Measurements from ENCODE around the gene ABLIM2.

ABLIM2 gene

DNA sequence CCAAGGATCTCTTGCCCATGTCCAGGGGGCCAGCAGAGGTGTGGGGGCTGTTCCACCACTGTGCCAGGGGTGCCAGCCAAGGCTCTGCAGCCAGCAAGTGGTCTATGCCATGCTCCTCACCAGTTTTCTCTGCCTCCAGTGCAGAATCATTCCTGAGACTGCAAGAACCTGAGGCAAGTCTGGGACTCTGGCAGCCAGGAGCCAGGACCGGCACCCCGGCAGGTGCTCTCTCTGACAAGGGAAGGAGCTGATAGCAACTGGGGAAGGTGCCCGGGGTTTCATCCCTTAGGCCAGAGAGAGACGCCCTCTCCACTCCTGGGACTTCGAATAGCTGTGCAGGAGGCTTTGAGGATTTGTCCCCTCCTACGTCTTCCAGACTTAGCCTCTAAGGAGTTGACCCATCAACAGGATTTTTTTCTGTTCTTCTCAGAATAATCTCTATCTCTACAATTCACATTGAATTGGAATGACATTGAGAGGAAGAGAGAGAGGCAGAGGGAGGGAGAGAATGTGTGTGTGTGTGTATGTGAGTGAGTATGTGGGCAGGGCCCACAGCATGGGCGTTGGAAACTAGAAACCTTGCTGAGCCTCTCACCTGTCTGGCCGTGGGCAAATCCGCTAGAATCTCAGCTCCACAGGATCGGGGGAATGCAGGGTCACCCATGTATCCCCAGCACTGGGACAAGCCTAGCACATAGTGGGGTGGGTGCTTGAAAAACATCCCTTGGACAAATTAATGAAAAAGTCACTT is 144.5 kb downstream of the ABLIM2 start:
- Mint-ChIP-seq H3K27me3 (peaks cover 10% of the 10 kb centered on the region), H3K36me3 (ENCODE audit: insufficient read depth) (no peaks in the 10 kb centered on the region), H3K4me1 (no peaks in the 10 kb centered on the region), H3K9me3 (no peaks in the 10 kb centered on the region), H3K4me3 (no peak overlapping the region), H3K27ac (ENCODE audit: low read depth) (no peak overlapping the region)
- no peak for ATAC-seq (replicated peaks; ENCODE audit: extremely low read depth, poor library complexity, severe bottlenecking)
- no peak for DNase-seq (ENCODE audit: low spot score in 2 of 2)

DNA sequence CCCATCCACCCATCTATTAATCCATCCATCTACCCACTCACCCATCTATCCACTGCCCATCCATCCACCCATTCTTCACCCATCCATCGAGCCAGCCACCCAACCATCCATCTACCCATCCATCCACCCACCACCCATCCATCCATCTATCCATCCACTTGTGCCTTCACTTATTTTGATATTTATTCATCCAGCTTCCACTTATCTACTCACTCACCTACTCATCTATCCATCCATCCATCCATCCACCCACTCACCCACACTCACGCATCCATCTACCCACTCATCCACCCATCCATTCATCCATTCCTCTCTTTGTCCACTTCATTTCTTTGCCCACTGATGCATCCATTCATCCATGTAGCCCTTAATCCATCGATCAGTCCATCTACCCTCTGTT is 146.1 kb downstream of the ABLIM2 start:
- no peak for DNase-seq (ENCODE audit: low spot score in 2 of 2)
- no peak overlapping the region for H3K27ac Mint-ChIP-seq (ENCODE audit: low read depth)
- H3K27me3 Mint-ChIP-seq, result no peaks in the 10 kb centered on the region
- no peaks in the 10 kb centered on the region for H3K36me3 Mint-ChIP-seq (ENCODE audit: insufficient read depth)
- no peak for ATAC-seq (replicated peaks; ENCODE audit: extremely low read depth, poor library complexity, severe bottlenecking)
- H3K9me3 Mint-ChIP-seq, result no peaks in the 10 kb centered on the region
- H3K4me3 Mint-ChIP-seq, result no peak overlapping the region
- no peaks in the 10 kb centered on the region for H3K4me1 Mint-ChIP-seq

DNA sequence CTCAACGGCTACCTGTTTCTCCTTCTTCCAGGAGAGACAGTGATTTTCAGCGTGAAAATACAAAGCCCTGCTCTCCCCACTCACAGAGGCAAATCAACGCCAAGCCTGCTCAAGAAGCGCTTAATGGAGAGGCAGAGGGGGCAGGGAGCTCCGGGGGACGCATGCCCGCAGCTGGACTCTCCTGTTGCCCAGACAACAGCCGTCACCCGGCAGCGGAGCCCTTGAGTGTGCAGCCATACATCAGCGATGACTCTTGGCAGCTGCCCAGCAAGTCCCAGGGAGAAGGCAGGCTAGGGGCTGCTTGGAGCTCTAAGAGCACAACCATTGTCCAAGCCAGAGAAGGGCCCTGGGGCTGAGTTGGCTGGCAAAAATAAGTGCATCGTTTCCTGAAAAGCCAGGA is 148.0 kb downstream of the ABLIM2 start:
- DNase-seq (ENCODE audit: low spot score in 2 of 2), result no peak
- ATAC-seq (replicated peaks; ENCODE audit: extremely low read depth, poor library complexity, severe bottlenecking), result no peak
- Mint-ChIP-seq H3K4me3 (no peak overlapping the region), H3K9me3 (no peaks in the 10 kb centered on the region), H3K27me3 (no peaks in the 10 kb centered on the region), H3K27ac (ENCODE audit: low read depth) (no peak overlapping the region), H3K4me1 (no peaks in the 10 kb centered on the region), H3K36me3 (ENCODE audit: insufficient read depth) (no peaks in the 10 kb centered on the region)

DNA sequence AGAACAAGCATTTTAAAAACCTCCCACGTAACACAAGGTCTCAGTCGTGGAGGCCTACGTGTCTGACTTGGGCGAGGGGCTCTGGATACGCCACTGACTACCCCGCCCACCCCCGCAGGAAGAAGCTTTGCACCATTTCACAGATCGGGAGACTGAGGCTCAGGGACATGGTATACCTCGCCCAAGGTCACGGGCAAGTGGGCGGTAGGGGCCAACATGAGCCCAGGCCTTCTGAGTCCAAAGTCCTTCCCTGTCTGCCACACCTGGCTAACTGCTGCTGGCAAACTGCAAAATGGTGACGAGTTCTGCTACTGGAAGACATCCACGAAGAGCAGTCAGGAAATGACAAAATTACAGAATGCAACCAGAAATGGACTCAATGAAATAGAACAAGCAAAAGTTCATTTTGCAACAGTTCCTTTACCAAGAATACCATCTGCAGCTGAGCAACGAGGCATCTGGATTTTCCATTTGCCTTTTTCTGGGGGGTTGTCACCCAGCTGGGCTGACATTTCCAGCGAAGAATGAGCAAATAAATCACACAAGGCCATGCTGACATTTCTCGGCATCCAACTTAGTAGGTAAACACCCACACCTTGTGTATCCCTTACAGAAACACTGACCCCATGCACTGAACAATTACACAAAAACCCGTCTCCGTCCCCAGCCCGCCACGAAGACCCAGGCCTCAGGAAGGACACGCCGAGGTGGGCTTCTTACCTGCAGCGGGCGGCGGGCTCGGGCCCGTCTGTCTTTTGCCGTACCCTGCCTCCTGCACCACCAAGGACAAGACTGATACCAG is 148.7 kb downstream of the ABLIM2 start:
- DNase-seq (ENCODE audit: low spot score in 2 of 2), result no peak
- Mint-ChIP-seq H3K4me1 (no peaks in the 10 kb centered on the region), H3K27me3 (peaks cover 7% of the 10 kb centered on the region), H3K4me3 (no peak overlapping the region), H3K36me3 (ENCODE audit: insufficient read depth) (no peaks in the 10 kb centered on the region), H3K27ac (ENCODE audit: low read depth) (no peak overlapping the region), H3K9me3 (no peaks in the 10 kb centered on the region)
- ATAC-seq (replicated peaks; ENCODE audit: extremely low read depth, poor library complexity, severe bottlenecking), result no peak

DNA sequence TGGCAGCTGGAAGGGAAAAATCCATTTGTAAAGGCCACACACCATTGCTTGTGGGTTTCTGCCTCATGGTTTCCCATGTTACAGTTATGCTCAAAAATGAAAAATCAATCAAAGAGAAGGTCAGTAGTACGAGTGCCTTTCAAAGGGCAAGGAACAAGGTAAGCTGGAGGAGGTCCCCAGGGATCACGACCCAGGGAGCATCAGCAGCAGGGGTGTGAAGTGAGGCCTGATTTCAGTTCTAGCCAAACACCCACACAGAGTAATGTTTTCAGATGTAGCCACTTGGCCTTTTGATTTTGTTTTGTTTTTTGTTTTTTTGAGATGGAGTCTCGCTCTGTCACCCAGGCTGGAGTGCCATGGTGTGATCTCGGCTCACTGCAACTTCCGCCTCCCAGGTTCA is 149.5 kb downstream of the ABLIM2 start:
- DNase-seq (ENCODE audit: low spot score in 2 of 2), result no peak
- Mint-ChIP-seq H3K27me3 (peaks cover 12% of the 10 kb centered on the region), H3K4me1 (no peaks in the 10 kb centered on the region), H3K9me3 (no peaks in the 10 kb centered on the region), H3K27ac (ENCODE audit: low read depth) (no peak overlapping the region), H3K4me3 (no peak overlapping the region), H3K36me3 (ENCODE audit: insufficient read depth) (no peaks in the 10 kb centered on the region)
- ATAC-seq (replicated peaks; ENCODE audit: extremely low read depth, poor library complexity, severe bottlenecking), result no peak

DNA sequence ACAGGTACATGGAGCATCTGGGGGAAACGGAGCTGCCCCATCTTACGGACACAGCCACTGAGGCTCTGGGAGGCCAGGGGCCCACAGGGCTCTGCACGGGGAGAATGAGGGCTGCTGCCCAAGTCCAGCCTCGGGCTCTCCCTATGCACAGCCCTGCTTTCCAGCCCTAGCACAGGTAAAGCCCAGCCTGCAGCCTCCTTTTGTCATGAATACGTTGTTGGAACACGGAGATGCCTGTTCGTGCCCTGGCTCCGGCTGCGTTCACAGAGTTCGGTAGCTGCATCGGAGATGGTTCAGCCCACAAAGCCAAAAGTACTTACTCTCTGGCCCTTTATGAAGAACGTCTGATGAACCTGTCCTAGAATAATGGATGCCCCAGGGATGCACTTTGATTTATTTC is 150.2 kb downstream of the ABLIM2 start:
- H3K4me1 Mint-ChIP-seq, result no peaks in the 10 kb centered on the region
- peaks cover 1% of the 10 kb centered on the region for H3K36me3 Mint-ChIP-seq (ENCODE audit: insufficient read depth)
- H3K27me3 Mint-ChIP-seq, result peaks cover 12% of the 10 kb centered on the region
- no peak for ATAC-seq (replicated peaks; ENCODE audit: extremely low read depth, poor library complexity, severe bottlenecking)
- no peaks in the 10 kb centered on the region for H3K9me3 Mint-ChIP-seq
- no peak overlapping the region for H3K4me3 Mint-ChIP-seq
- DNase-seq (ENCODE audit: low spot score in 2 of 2), result no peak
- no peak overlapping the region for H3K27ac Mint-ChIP-seq (ENCODE audit: low read depth)

DNA sequence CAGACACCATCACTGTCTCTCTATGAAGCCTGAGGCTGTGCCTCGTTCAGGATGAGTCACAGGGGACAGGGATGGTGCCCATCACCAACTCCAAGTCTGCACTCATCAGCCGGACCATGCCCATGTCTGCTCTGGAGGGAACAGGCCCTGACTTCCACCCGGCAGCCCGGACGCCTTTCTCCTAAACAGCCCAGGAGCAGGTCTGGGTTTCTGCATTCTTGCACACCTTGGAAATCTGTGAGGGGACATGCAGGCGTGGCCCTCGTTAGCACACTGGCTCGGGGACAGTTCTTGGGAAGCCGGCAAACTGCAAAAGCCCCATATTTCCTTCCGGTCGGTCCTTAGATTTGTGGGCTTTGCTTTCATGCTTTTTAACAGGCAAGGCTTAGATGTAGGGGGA is 151.0 kb downstream of the ABLIM2 start:
- peaks cover 1% of the 10 kb centered on the region for H3K36me3 Mint-ChIP-seq (ENCODE audit: insufficient read depth)
- DNase-seq (ENCODE audit: low spot score in 2 of 2) (no peak), ATAC-seq (replicated peaks; ENCODE audit: extremely low read depth, poor library complexity, severe bottlenecking) (no peak)
- H3K27ac Mint-ChIP-seq (ENCODE audit: low read depth), result no peak overlapping the region
- H3K27me3 Mint-ChIP-seq, result peaks cover 20% of the 10 kb centered on the region
- H3K9me3 Mint-ChIP-seq, result no peaks in the 10 kb centered on the region
- H3K4me1 Mint-ChIP-seq, result no peaks in the 10 kb centered on the region
- H3K4me3 Mint-ChIP-seq, result no peak overlapping the region

DNA sequence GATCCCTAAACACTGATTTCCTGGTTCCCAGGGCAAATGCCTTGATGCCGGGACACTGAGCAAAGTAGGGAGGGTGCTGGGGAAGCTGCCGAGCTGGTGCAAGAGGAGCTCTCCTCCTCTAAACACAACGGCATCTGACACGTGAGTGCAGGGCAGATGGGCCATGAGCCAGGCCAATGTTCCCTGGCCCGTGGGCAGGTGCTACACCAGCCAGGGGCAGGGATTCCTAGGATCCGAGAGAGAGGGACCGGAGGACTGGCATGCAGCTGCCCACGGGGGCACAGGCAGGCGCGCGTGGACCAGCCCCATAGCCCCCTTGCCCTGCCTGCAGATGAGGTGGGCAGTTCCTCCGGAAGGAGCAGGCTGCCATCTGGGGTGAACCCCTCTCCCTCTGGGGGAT is 152.1 kb downstream of the ABLIM2 start:
- Mint-ChIP-seq H3K36me3 (ENCODE audit: insufficient read depth) (peaks cover 1% of the 10 kb centered on the region), H3K4me1 (no peaks in the 10 kb centered on the region), H3K9me3 (no peaks in the 10 kb centered on the region), H3K27ac (ENCODE audit: low read depth) (no peak overlapping the region), H3K27me3 (peaks cover 27% of the 10 kb centered on the region), H3K4me3 (no peak overlapping the region)
- ATAC-seq (replicated peaks; ENCODE audit: extremely low read depth, poor library complexity, severe bottlenecking) (no peak), DNase-seq (ENCODE audit: low spot score in 2 of 2) (no peak)

DNA sequence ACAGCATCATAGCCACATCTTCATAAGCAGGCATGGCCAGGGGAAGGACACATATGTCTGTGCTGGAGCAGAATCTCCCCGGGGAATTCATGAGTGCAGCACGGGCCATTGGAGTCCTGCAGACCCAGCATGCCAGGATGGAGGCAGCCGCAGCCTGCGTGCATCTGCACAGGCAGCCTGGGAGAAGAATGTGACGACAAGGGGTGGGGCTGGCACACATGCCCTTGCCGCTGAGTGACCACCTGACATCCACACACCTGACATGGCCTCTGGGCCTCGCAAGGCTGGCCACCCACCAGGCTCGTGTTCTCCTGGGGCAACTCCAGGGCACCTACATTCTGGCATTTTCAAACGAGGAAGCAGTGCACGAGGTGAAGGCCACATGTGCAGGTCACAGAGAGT is 152.8 kb downstream of the ABLIM2 start:
- ATAC-seq (replicated peaks; ENCODE audit: extremely low read depth, poor library complexity, severe bottlenecking) (no peak), DNase-seq (ENCODE audit: low spot score in 2 of 2) (no peak)
- H3K9me3 Mint-ChIP-seq, result no peaks in the 10 kb centered on the region
- H3K27me3 Mint-ChIP-seq, result peaks cover 27% of the 10 kb centered on the region
- H3K27ac Mint-ChIP-seq (ENCODE audit: low read depth), result no peak overlapping the region
- H3K4me3 Mint-ChIP-seq, result no peak overlapping the region
- peaks cover 1% of the 10 kb centered on the region for H3K36me3 Mint-ChIP-seq (ENCODE audit: insufficient read depth)
- H3K4me1 Mint-ChIP-seq, result no peaks in the 10 kb centered on the region

DNA sequence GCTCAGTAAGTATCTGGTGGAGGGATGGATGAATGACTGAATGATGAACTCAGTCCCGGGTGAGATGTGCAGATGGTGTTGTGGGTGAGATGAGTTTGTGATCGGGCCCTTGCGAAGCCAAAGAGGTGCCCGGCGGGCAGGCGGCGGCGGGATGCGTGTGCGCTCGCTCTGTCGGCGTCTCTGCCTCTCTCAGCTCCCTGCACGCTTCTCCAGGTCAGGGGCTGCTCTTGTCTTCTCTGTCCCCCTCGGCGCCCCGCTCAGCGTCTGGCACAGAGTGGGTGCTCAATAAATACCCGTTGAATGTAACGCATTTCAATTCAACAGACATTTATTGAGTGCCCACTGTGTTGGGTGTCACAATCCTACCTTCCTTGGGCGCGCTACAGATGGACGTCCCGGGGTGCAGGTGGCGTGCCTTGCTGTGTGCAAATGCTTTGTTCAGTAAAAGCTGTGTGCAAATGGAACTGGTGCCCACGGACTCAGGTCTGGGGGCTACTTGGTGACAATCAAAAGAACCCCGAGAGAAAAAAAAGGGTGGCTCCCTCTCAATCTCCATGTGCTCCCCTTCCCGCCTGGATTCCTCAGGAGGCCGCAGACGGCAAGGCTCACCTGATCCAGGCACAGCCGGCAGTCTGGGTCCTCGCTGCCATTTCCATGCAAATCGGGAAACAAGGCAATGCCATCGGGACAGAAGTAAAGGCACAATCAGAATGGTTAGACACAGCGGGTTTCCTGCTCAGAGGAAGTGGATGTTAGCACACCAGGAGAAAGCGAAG is 153.4 kb downstream of the ABLIM2 start:
- Mint-ChIP-seq H3K9me3 (no peaks in the 10 kb centered on the region), H3K27me3 (peaks cover 27% of the 10 kb centered on the region), H3K4me1 (no peaks in the 10 kb centered on the region), H3K4me3 (no peak overlapping the region), H3K36me3 (ENCODE audit: insufficient read depth) (peaks cover 1% of the 10 kb centered on the region), H3K27ac (ENCODE audit: low read depth) (no peak overlapping the region)
- ATAC-seq (replicated peaks; ENCODE audit: extremely low read depth, poor library complexity, severe bottlenecking), result no peak
- DNase-seq (ENCODE audit: low spot score in 2 of 2), result no peak

DNA sequence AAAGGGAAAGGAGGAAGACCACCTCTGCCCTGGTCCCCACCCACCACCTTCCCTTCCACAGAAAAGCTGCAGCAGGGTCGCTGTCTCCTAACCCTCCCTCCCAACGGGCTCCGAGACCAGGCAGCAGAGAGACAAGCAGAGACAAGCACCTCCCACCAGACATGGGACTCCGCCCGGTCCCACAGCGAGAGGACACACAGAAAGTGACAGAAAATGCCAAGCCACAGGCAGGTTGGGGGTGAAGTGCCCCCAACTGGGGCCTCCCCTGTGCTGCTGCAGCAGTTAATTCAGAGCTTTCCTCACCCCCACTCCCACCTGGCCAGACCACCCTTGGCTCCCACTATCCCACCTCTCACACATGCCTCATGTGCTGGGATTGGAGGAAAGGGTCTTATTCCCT is 154.5 kb downstream of the ABLIM2 start:
- Mint-ChIP-seq H3K9me3 (no peaks in the 10 kb centered on the region), H3K27ac (ENCODE audit: low read depth) (no peak overlapping the region), H3K4me3 (no peak overlapping the region), H3K4me1 (no peaks in the 10 kb centered on the region), H3K36me3 (ENCODE audit: insufficient read depth) (peaks cover 1% of the 10 kb centered on the region), H3K27me3 (peaks cover 27% of the 10 kb centered on the region)
- ATAC-seq (replicated peaks; ENCODE audit: extremely low read depth, poor library complexity, severe bottlenecking), result no peak
- DNase-seq (ENCODE audit: low spot score in 2 of 2), result no peak

DNA sequence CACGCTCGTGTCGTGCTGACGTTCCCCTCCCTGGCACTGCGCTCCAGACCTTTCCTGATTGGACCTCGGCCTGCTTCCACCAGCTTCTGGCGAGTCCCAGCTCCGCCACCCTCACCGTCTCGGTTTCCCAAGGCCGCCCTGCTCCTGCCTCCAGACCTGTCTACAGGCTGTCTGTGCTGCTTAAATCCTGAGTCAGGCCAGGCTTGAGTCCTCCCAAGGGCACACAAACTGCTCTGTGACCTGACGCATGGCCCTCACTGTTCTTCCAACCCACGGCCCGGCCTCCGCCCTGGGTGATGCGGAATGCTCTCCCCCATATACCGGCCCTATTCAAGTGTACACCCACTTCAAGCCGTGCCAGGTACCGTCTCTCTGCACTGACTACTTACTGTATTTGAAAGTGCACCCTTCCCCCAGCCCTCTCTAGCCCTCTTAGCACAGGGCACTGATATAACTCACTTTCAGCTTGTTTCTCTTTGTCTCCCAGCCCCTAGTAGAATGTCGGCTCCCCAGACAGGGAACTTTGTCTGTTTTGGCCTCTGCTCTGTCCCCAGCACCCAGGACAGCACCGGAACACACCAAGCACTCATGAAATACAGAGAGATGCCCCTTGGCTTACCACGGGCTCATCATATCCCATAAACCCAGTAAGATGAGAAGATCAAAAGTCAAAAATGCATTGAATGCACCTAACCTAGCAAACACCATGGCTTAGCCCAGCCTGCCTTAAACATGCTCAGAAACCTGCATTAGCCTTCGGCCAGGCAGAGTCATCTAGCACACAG is 155.9 kb downstream of the ABLIM2 start:
- Mint-ChIP-seq H3K27ac (ENCODE audit: low read depth) (no peak overlapping the region), H3K27me3 (peaks cover 27% of the 10 kb centered on the region), H3K4me1 (no peaks in the 10 kb centered on the region), H3K9me3 (no peaks in the 10 kb centered on the region), H3K4me3 (no peak overlapping the region), H3K36me3 (ENCODE audit: insufficient read depth) (peaks cover 1% of the 10 kb centered on the region)
- DNase-seq (ENCODE audit: low spot score in 2 of 2) (no peak), ATAC-seq (replicated peaks; ENCODE audit: extremely low read depth, poor library complexity, severe bottlenecking) (no peak)
